ENCODE measurements around the gene TMCO4. TPM values are rescaled to one million over a fixed set of nuclear protein-coding genes. Genes with fewer than 3 reads are reported as not detected.

The TMCO4 gene
- total RNA-seq, 1 donor from 2014 or later: 13.0 TPM

GRCh38 chr1:19776287-19776686 is 23.4 kb downstream of the TMCO4 start:
- no peak for DNase-seq (ENCODE audit: low read depth)
- no peak for TF ChIP-seq CTCF (IDR thresholded peaks at IDR 0.05; ENCODE audit: insufficient read depth, low read length, poor library complexity, severe bottlenecking)
- Histone ChIP-seq H3K27me3 (ENCODE audit: control insufficient read depth, insufficient read depth, low read length) (no peaks in the 10 kb centered on the region), H3K36me3 (ENCODE audit: control insufficient read depth, insufficient read depth, low read length) (no peaks in the 10 kb centered on the region), H3K4me3 (ENCODE audit: low read depth, low read length) (no peak overlapping the region)

- no peak for TF ChIP-seq CTCF (IDR thresholded peaks at IDR 0.05; ENCODE audit: insufficient read depth, low read length, poor library complexity, severe bottlenecking)
- DNase-seq (ENCODE audit: low read depth): no peak
- Histone ChIP-seq H3K4me3 (ENCODE audit: low read depth, low read length) (no peak overlapping the region), H3K27me3 (ENCODE audit: control insufficient read depth, insufficient read depth, low read length) (no peaks in the 10 kb centered on the region), H3K36me3 (ENCODE audit: control insufficient read depth, insufficient read depth, low read length) (no peaks in the 10 kb centered on the region)
Observed at GRCh38 chr1:19775831-19776230, 23.9 kb downstream of the TMCO4 start.

GRCh38 chr1:19775317-19775716 is 24.4 kb downstream of the TMCO4 start:
- Histone ChIP-seq H3K36me3 (ENCODE audit: control insufficient read depth, insufficient read depth, low read length) (no peaks in the 10 kb centered on the region), H3K4me3 (ENCODE audit: low read depth, low read length) (no peak overlapping the region), H3K27me3 (ENCODE audit: control insufficient read depth, insufficient read depth, low read length) (no peaks in the 10 kb centered on the region)
- no peak for TF ChIP-seq CTCF (IDR thresholded peaks at IDR 0.05; ENCODE audit: insufficient read depth, low read length, poor library complexity, severe bottlenecking)
- no peak for DNase-seq (ENCODE audit: low read depth)

- TF ChIP-seq CTCF (IDR thresholded peaks at IDR 0.05; ENCODE audit: insufficient read depth, low read length, poor library complexity, severe bottlenecking): no peak
- Histone ChIP-seq H3K36me3 (ENCODE audit: control insufficient read depth, insufficient read depth, low read length) (no peaks in the 10 kb centered on the region), H3K4me3 (ENCODE audit: low read depth, low read length) (no peak overlapping the region), H3K27me3 (ENCODE audit: control insufficient read depth, insufficient read depth, low read length) (no peaks in the 10 kb centered on the region)
- no peak for DNase-seq (ENCODE audit: low read depth)
Observed at GRCh38 chr1:19774180-19774785, 25.4 kb downstream of the TMCO4 start.

- no peak overlapping the region for H3K4me3 ChIP-seq (ENCODE audit: low read depth, low read length)
- no peak for DNase-seq (ENCODE audit: low read depth)
- TF ChIP-seq CTCF (IDR thresholded peaks at IDR 0.05; ENCODE audit: insufficient read depth, low read length, poor library complexity, severe bottlenecking): no peak
- H3K27me3 ChIP-seq (ENCODE audit: control insufficient read depth, insufficient read depth, low read length): no peaks in the 10 kb centered on the region
- no peaks in the 10 kb centered on the region for H3K36me3 ChIP-seq (ENCODE audit: control insufficient read depth, insufficient read depth, low read length)
Observed at GRCh38 chr1:19773485-19773884, 26.2 kb downstream of the TMCO4 start.

GRCh38 chr1:19772053-19772452 is 27.7 kb downstream of the TMCO4 start:
- no peak for TF ChIP-seq CTCF (IDR thresholded peaks at IDR 0.05; ENCODE audit: insufficient read depth, low read length, poor library complexity, severe bottlenecking)
- no peaks in the 10 kb centered on the region for H3K27me3 ChIP-seq (ENCODE audit: control insufficient read depth, insufficient read depth, low read length)
- no peak for DNase-seq (ENCODE audit: low read depth)

More at GRCh38 chr1:19772053-19772452, 27.7 kb downstream of the TMCO4 start:
- no peak overlapping the region for H3K4me3 ChIP-seq (ENCODE audit: low read depth, low read length)
- no peaks in the 10 kb centered on the region for H3K36me3 ChIP-seq (ENCODE audit: control insufficient read depth, insufficient read depth, low read length)
